SU-DHL-6 (cell line): Measurements from ENCODE around the gene LFNG.

Source experiments
- H2AFZ ChIP-seq: fragments of 200-600 bp; sonication (generic); 2 replicates; pipeline ENCODE4 v1.6.1; 2014; ENCODE audit warnings: low read depth, mild to moderate bottlenecking, moderate library complexity, mixed read lengths, antibody characterized with exemption, low read length; ENCODE audit not compliant: severe bottlenecking
- H3F3A ChIP-seq: fragments of 200-600 bp; shearing (Covaris generic); 2 replicates; pipeline ENCODE4 v1.6.0; 2016; ENCODE audit warnings: antibody characterized with exemption, mild to moderate bottlenecking; ENCODE audit not compliant: insufficient read depth
- H3K27ac ChIP-seq: fragments of 200-600 bp; sonication (generic); 2 replicates; pipeline ENCODE4 v1.5.1; 2016; ENCODE audit warnings: low read depth, mild to moderate bottlenecking, low read length, moderate library complexity, mixed read lengths
- H3K27me3 ChIP-seq: fragments of 200-600 bp; sonication (generic), shearing (Covaris generic); 2 replicates; pipeline ENCODE4 v1.6.0; 2014; ENCODE audit warnings: mild to moderate bottlenecking, low read length
- H3K36me3 ChIP-seq: fragments of 200-600 bp; sonication (generic); 2 replicates; pipeline ENCODE4 v1.6.1; 2014; ENCODE audit warnings: mild to moderate bottlenecking, low read length, mixed read lengths
- H3K4me2 ChIP-seq: fragments of 300-600, 200-600 bp; shearing (Covaris generic), sonication (generic); 2 replicates; pipeline ENCODE4 v1.6.0; 2014; ENCODE audit warnings: low read length, low read depth, mild to moderate bottlenecking; ENCODE audit not compliant: poor library complexity, severe bottlenecking
- H3K4me3 ChIP-seq: fragments of 200-600 bp; sonication (generic); 2 replicates; pipeline ENCODE4 v1.5.1; 2014; ENCODE audit warnings: antibody characterized with exemption, low read length, mild to moderate bottlenecking, mixed read lengths; ENCODE audit not compliant: insufficient read depth, poor library complexity, severe bottlenecking
- H3K79me2 ChIP-seq: fragments of 200-600 bp; sonication (generic); 2 replicates; pipeline ENCODE4 v1.6.1; 2014; ENCODE audit warnings: mild to moderate bottlenecking, low read length, moderate library complexity; ENCODE audit not compliant: insufficient read depth
- H3K9ac ChIP-seq: fragments of 200-600 bp; sonication (generic); 2 replicates; pipeline ENCODE4 v1.7.0; 2014; ENCODE audit warnings: mild to moderate bottlenecking, low read length
- H3K9me2 ChIP-seq: fragments of 200-600 bp; sonication (generic); replicated peaks from 2 replicates; pipeline ENCODE4 v1.6.1; 2014; ENCODE audit warnings: low read length; ENCODE audit not compliant: insufficient read depth
- H3K9me3 ChIP-seq: fragments of 200-600 bp; sonication (generic); 2 replicates; pipeline ENCODE4 v1.6.1; 2014; ENCODE audit warnings: low read length, mixed read lengths; ENCODE audit not compliant: insufficient read depth
- H4K20me1 ChIP-seq: fragments of 200-600 bp; sonication (generic); 2 replicates; pipeline ENCODE4 v1.6.1; 2014; ENCODE audit warnings: low read depth, mild to moderate bottlenecking, antibody characterized with exemption, low read length, moderate library complexity, mixed read lengths
- EZH2phosphoT487 ChIP-seq: fragments of 200-600 bp; sonication (generic), shearing (Covaris generic); conservative IDR thresholded peaks from 2 replicates; pipeline ENCODE4 v1.6.1; 2018; ENCODE audit warnings: mild to moderate bottlenecking, antibody characterized with exemption, low read length, moderate library complexity, mixed read lengths
- TF ChIP-seq, protein P1 (sequence below): fragments of 200-600 bp; sonication (generic); IDR thresholded peaks from one replicate; pipeline ENCODE4 v1.5.1; 2017; ENCODE audit warnings: antibody characterized with exemption, mild to moderate bottlenecking, low read length, moderate library complexity; ENCODE audit not compliant: insufficient read depth, poor library complexity, severe bottlenecking

The LFNG gene

GRCh38 chr7:2540641-2541051 is 21.1 kb downstream of the LFNG start:
- no peak overlapping the region for H3K27ac ChIP-seq
- no peaks in the 10 kb centered on the region for H3K9me2 ChIP-seq
- no peaks in the 10 kb centered on the region for H3F3A ChIP-seq
- no peak overlapping the region for H3K9ac ChIP-seq
- no peak for TF ChIP-seq EZH2phosphoT487
- TF ChIP-seq, protein P1, sequence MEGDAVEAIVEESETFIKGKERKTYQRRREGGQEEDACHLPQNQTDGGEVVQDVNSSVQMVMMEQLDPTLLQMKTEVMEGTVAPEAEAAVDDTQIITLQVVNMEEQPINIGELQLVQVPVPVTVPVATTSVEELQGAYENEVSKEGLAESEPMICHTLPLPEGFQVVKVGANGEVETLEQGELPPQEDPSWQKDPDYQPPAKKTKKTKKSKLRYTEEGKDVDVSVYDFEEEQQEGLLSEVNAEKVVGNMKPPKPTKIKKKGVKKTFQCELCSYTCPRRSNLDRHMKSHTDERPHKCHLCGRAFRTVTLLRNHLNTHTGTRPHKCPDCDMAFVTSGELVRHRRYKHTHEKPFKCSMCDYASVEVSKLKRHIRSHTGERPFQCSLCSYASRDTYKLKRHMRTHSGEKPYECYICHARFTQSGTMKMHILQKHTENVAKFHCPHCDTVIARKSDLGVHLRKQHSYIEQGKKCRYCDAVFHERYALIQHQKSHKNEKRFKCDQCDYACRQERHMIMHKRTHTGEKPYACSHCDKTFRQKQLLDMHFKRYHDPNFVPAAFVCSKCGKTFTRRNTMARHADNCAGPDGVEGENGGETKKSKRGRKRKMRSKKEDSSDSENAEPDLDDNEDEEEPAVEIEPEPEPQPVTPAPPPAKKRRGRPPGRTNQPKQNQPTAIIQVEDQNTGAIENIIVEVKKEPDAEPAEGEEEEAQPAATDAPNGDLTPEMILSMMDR: no peak
- H2AFZ ChIP-seq: no peak overlapping the region
- H3K27me3 ChIP-seq: no peaks in the 10 kb centered on the region
- H3K79me2 ChIP-seq: no peaks in the 10 kb centered on the region
- no peaks in the 10 kb centered on the region for H3K9me3 ChIP-seq
- no peaks in the 10 kb centered on the region for H4K20me1 ChIP-seq
- no peak overlapping the region for H3K4me3 ChIP-seq
- no peaks in the 10 kb centered on the region for H3K36me3 ChIP-seq
- H3K4me2 ChIP-seq: no peak overlapping the region

DNA sequence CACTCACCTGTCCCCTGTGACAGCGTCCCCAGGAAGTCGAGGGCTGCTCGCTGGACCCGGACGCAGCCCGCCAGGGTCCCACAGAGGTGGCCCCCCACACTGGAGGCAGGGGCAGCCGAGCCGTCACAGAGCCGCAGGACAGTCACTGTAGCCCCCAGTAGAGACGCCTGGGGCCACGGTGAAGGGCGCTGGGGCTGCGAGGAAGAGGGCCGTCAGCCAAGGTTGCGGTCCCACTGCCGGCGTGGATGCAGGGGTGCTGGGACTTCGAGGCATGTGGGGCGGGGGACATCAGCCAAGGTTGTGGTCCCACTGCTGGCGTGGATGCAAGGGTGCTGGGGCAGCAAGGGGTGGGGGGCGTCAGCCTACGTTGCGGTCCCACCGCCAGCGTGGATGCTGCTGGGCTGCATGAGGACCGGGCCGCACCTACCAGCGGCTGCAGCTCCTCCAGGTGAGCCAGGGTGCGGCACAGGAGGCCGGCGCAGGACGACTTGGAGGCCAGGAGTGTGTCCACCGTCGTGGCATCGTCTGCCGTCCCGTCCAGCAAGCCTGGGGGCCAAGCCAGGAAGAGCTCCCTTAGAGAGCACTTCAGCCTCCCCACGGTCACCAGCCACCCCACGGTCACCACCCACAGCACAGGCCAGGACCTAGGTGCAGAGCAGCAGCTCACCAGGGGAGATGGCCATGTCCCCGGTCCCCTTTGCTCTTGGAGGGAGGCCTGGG is 21.9 kb downstream of the LFNG start:
- no peak overlapping the region for H3K4me3 ChIP-seq
- TF ChIP-seq, protein P1: no peak
- TF ChIP-seq EZH2phosphoT487: no peak

GRCh38 chr7:2542011-2542915 is 22.7 kb downstream of the LFNG start:
- no peak overlapping the region for H3K9ac ChIP-seq
- H3K36me3 ChIP-seq: no peaks in the 10 kb centered on the region
- no peak overlapping the region for H3K27ac ChIP-seq
- no peaks in the 10 kb centered on the region for H3K9me3 ChIP-seq
- H2AFZ ChIP-seq: no peak overlapping the region
- H4K20me1 ChIP-seq: no peaks in the 10 kb centered on the region
- no peak for TF ChIP-seq EZH2phosphoT487
- TF ChIP-seq, protein P1: no peak
- no peaks in the 10 kb centered on the region for H3K79me2 ChIP-seq
- no peaks in the 10 kb centered on the region for H3F3A ChIP-seq
- H3K4me2 ChIP-seq: no peak overlapping the region
- H3K9me2 ChIP-seq: no peaks in the 10 kb centered on the region
- no peak overlapping the region for H3K4me3 ChIP-seq
- no peaks in the 10 kb centered on the region for H3K27me3 ChIP-seq

More for the DNA sequence above, 21.9 kb downstream of the LFNG start:
- Histone ChIP-seq H3K4me2 (no peak overlapping the region), H3K27ac (no peak overlapping the region), H3K79me2 (no peaks in the 10 kb centered on the region), H4K20me1 (no peaks in the 10 kb centered on the region), H2AFZ (no peak overlapping the region), H3K9me3 (no peaks in the 10 kb centered on the region), H3K36me3 (no peaks in the 10 kb centered on the region), H3K27me3 (no peaks in the 10 kb centered on the region), H3F3A (no peaks in the 10 kb centered on the region), H3K9me2 (no peaks in the 10 kb centered on the region), H3K9ac (no peak overlapping the region)
